WTC11 (cell line): ENCODE measurements around the gene PNMA6A. TPM values are rescaled to one million over a fixed set of nuclear protein-coding genes. Genes with fewer than 3 reads are reported as not detected.

Experiments used
- ATAC-seq: fragments of 200-7000 bp; cut with Tn5 transposase; 2 replicates; pipeline ENCODE4 v1.10.0; 2021; ENCODE audit warnings: mild to moderate bottlenecking, moderate library complexity
- CTCF ChIA-PET: fragments of 300-600 bp; sonication (Branson Sonifier 250); formaldehyde crosslinking; loops from one replicate; lab custom pipeline; 2021; ENCODE audit warnings: antibody characterized with exemption; lab: Charles Lee
- POLR2A ChIA-PET: fragments of 350-600 bp; sonication (Branson Sonifier 250); formaldehyde crosslinking; loops from one replicate; lab custom pipeline; 2021; ENCODE audit warnings: antibody characterized with exemption; lab: Charles Lee
- DNase-seq: peaks from one replicate; pipeline ENCODE4 v3.0.0; 2021; ENCODE audit warnings: low spot score
- H3K27ac Mint-ChIP-seq: 2 replicates; pipeline ENCODE4 v1.8.0; 2021; ENCODE audit warnings: mixed read lengths
- H3K27me3 Mint-ChIP-seq: 2 replicates; pipeline ENCODE4 v1.8.0; 2021; ENCODE audit warnings: low read depth, mild to moderate bottlenecking, moderate library complexity, mixed read lengths
- H3K36me3 Mint-ChIP-seq: 2 replicates; pipeline ENCODE4 v1.8.0; 2021; ENCODE audit warnings: mixed read lengths
- H3K4me1 Mint-ChIP-seq: 2 replicates; pipeline ENCODE4 v1.8.0; 2022; ENCODE audit warnings: mixed read lengths
- H3K4me3 Mint-ChIP-seq: 2 replicates; pipeline ENCODE4 v1.8.0; 2021; ENCODE audit warnings: mild to moderate bottlenecking, moderate library complexity, mixed read lengths
- H3K9me3 Mint-ChIP-seq: 2 replicates; pipeline ENCODE4 v1.8.0; 2021; ENCODE audit warnings: mixed read lengths
- ATF1 ChIP-seq: sonication (generic); formaldehyde crosslinking; IDR thresholded peaks from 2 replicates; pipeline ENCODE4 v1.8.1; 2023; ENCODE audit warnings: mild to moderate bottlenecking, moderate library complexity, missing genetic modification reagents
- ATF3 ChIP-seq: sonication (generic); formaldehyde crosslinking; conservative IDR thresholded peaks from 2 replicates; pipeline ENCODE4 v1.8.1; 2022; ENCODE audit warnings: mild to moderate bottlenecking, missing genetic modification reagents
- CBFB ChIP-seq: sonication (generic); formaldehyde crosslinking; IDR thresholded peaks from 2 replicates; pipeline ENCODE4 v1.8.1; 2022; ENCODE audit warnings: mild to moderate bottlenecking, low read depth, missing genetic modification reagents
- EMX1 ChIP-seq: fragments of 250-450 bp; sonication (Bioruptor Pico); IDR thresholded peaks from 2 replicates; pipeline ENCODE4 v1.8.0; 2021; ENCODE audit warnings: mild to moderate bottlenecking
- ESRRA ChIP-seq: sonication (generic); formaldehyde crosslinking; IDR thresholded peaks from 2 replicates; pipeline ENCODE4 v1.8.1; 2022; ENCODE audit warnings: mild to moderate bottlenecking, missing genetic modification reagents, borderline replicate concordance
- JAZF1 ChIP-seq: fragments of 250-450 bp; sonication (Bioruptor Pico); IDR thresholded peaks from 2 replicates; pipeline ENCODE4 v1.9.0; 2021; ENCODE audit warnings: moderate library complexity, mild to moderate bottlenecking, inconsistent platforms
- KAT7 ChIP-seq: sonication (generic); formaldehyde crosslinking; IDR thresholded peaks from 2 replicates; pipeline ENCODE4 v1.8.1; 2023; ENCODE audit warnings: missing genetic modification reagents, mild to moderate bottlenecking, borderline replicate concordance
- MXD4 ChIP-seq: fragments of 250-450 bp; sonication (Bioruptor Pico); IDR thresholded peaks from 2 replicates; pipeline ENCODE4 v1.8.0; 2021; ENCODE audit warnings: mild to moderate bottlenecking, moderate library complexity, borderline replicate concordance
- PRRX2 ChIP-seq: fragments of 250-450 bp; sonication (Bioruptor Pico); IDR thresholded peaks from 2 replicates; pipeline ENCODE4 v1.8.0; 2021; ENCODE audit warnings: mild to moderate bottlenecking
- RORB ChIP-seq: fragments of 250-450 bp; sonication (Bioruptor Pico); IDR thresholded peaks from 2 replicates; pipeline ENCODE4 v1.9.0; 2021; ENCODE audit warnings: mild to moderate bottlenecking
- SMAD3 ChIP-seq: sonication (generic); formaldehyde crosslinking; IDR thresholded peaks from 2 replicates; pipeline ENCODE4 v1.8.0; 2022; ENCODE audit warnings: missing genetic modification reagents, mild to moderate bottlenecking, borderline replicate concordance
- SOX15 ChIP-seq: fragments of 250-450 bp; sonication (Bioruptor Pico); IDR thresholded peaks from 2 replicates; pipeline ENCODE4 v1.9.0; 2021; ENCODE audit warnings: mild to moderate bottlenecking
- SP1 ChIP-seq: sonication (generic); formaldehyde crosslinking; conservative IDR thresholded peaks from 2 replicates; pipeline ENCODE4 v1.8.1; 2022; ENCODE audit warnings: missing genetic modification reagents
- TCF7 ChIP-seq: sonication (generic); formaldehyde crosslinking; IDR thresholded peaks from 2 replicates; pipeline ENCODE4 v1.8.0; 2022; ENCODE audit warnings: mild to moderate bottlenecking, low read depth, missing genetic modification reagents, moderate library complexity
- USF2 ChIP-seq: sonication (generic); formaldehyde crosslinking; IDR thresholded peaks from 2 replicates; pipeline ENCODE4 v1.8.1; 2023; ENCODE audit warnings: mild to moderate bottlenecking, missing genetic modification reagents, moderate library complexity
- ZBTB21 ChIP-seq: sonication (generic); formaldehyde crosslinking; IDR thresholded peaks from 2 replicates; pipeline ENCODE4 v1.8.1; 2023; ENCODE audit warnings: mild to moderate bottlenecking, missing genetic modification reagents, borderline replicate concordance
- ZNF281 ChIP-seq: sonication (generic); formaldehyde crosslinking; IDR thresholded peaks from 2 replicates; pipeline ENCODE4 v1.8.0; 2023; ENCODE audit warnings: mild to moderate bottlenecking, missing genetic modification reagents
- ZNF671 ChIP-seq: fragments of 250-450 bp; sonication (Bioruptor Pico); IDR thresholded peaks from 2 replicates; pipeline ENCODE4 v1.8.0; 2021; ENCODE audit warnings: mild to moderate bottlenecking
- ZSCAN18 ChIP-seq: fragments of 250-450 bp; sonication (Bioruptor Pico); IDR thresholded peaks from 2 replicates; pipeline ENCODE4 v2.1.2; 2022; ENCODE audit warnings: mild to moderate bottlenecking, moderate library complexity
- total RNA-seq: library from RNA; stranded (reverse); gene quantifications from 3 replicates; pipeline ENCODE4 v1.2.3, GENCODE V29; 2021
- TF ChIP-seq, protein P1 (sequence below): sonication (generic); formaldehyde crosslinking; IDR thresholded peaks from 2 replicates; pipeline ENCODE4 v1.8.1; 2023; ENCODE audit warnings: mild to moderate bottlenecking, missing genetic modification reagents, moderate library complexity
- TF ChIP-seq, protein P2 (sequence below): sonication (generic); formaldehyde crosslinking; IDR thresholded peaks from 2 replicates; pipeline ENCODE4 v1.8.1; 2022; ENCODE audit warnings: low read depth, missing genetic modification reagents, borderline replicate concordance
- TF ChIP-seq, protein P3 (sequence below): sonication (generic); formaldehyde crosslinking; IDR thresholded peaks from 2 replicates; pipeline ENCODE4 v1.8.0; 2022; ENCODE audit warnings: mild to moderate bottlenecking, missing genetic modification reagents
- TF ChIP-seq, protein P4 (sequence below): sonication (generic); formaldehyde crosslinking; IDR thresholded peaks from 2 replicates; pipeline ENCODE4 v1.8.0; 2022; ENCODE audit warnings: mild to moderate bottlenecking, missing genetic modification reagents
- TF ChIP-seq, protein P5 (sequence below): sonication (generic); formaldehyde crosslinking; conservative IDR thresholded peaks from 2 replicates; pipeline ENCODE4 v1.8.1; 2023; ENCODE audit warnings: mild to moderate bottlenecking, low read depth, missing genetic modification reagents, moderate library complexity

PNMA6A gene
- total RNA-seq, 1 experiment from 2014 or later: 4.4 TPM

GRCh38 chrX:153074935-153075334, 2.7 kb downstream of the PNMA6A start:
- H3K27me3 Mint-ChIP-seq: no peaks in the 10 kb centered on the region
- ChIA-PET POLR2A (no interaction called here), CTCF (no interaction called here)
- ATAC-seq (no peak), DNase-seq (no peak)
- no peak overlapping the region for H3K27ac Mint-ChIP-seq
- no peaks in the 10 kb centered on the region for H3K9me3 Mint-ChIP-seq
- no peaks in the 10 kb centered on the region for H3K4me1 Mint-ChIP-seq
- no peak overlapping the region for H3K4me3 Mint-ChIP-seq
- TF ChIP-seq ZNF281 (CRISPR knock-in tag): no peak
- no peak for TF ChIP-seq SMAD3
- no peak for TF ChIP-seq ZNF671 (CRISPR knock-in tag)
- no peak for TF ChIP-seq RORB
- no peak for TF ChIP-seq JAZF1 (CRISPR knock-in tag)
- TF ChIP-seq, protein P1, sequence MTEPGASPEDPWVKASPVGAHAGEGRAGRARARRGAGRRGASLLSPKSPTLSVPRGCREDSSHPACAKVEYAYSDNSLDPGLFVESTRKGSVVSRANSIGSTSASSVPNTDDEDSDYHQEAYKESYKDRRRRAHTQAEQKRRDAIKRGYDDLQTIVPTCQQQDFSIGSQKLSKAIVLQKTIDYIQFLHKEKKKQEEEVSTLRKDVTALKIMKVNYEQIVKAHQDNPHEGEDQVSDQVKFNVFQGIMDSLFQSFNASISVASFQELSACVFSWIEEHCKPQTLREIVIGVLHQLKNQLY: no peak
- TF ChIP-seq SP1 (CRISPR knock-in tag): no peak
- TF ChIP-seq, protein P2, sequence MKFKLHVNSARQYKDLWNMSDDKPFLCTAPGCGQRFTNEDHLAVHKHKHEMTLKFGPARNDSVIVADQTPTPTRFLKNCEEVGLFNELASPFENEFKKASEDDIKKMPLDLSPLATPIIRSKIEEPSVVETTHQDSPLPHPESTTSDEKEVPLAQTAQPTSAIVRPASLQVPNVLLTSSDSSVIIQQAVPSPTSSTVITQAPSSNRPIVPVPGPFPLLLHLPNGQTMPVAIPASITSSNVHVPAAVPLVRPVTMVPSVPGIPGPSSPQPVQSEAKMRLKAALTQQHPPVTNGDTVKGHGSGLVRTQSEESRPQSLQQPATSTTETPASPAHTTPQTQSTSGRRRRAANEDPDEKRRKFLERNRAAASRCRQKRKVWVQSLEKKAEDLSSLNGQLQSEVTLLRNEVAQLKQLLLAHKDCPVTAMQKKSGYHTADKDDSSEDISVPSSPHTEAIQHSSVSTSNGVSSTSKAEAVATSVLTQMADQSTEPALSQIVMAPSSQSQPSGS: no peak
- no peak for TF ChIP-seq MXD4 (CRISPR knock-in tag)
- no peak for TF ChIP-seq ATF1 (CRISPR knock-in tag)
- TF ChIP-seq ZSCAN18 (CRISPR knock-in tag): no peak
- TF ChIP-seq ESRRA (CRISPR knock-in tag): no peak
- TF ChIP-seq TCF7 (CRISPR knock-in tag): no peak
- no peak for TF ChIP-seq ZBTB21 (CRISPR knock-in tag)
- TF ChIP-seq EMX1 (CRISPR knock-in tag): no peak
- TF ChIP-seq ATF3 (CRISPR knock-in tag): no peak
- no peak for TF ChIP-seq SOX15 (CRISPR knock-in tag)
- TF ChIP-seq, protein P3, sequence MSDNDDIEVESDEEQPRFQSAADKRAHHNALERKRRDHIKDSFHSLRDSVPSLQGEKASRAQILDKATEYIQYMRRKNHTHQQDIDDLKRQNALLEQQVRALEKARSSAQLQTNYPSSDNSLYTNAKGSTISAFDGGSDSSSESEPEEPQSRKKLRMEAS (CRISPR knock-in tag): no peak
- no peak for TF ChIP-seq USF2
- H3K36me3 Mint-ChIP-seq: no peaks in the 10 kb centered on the region

DNA sequence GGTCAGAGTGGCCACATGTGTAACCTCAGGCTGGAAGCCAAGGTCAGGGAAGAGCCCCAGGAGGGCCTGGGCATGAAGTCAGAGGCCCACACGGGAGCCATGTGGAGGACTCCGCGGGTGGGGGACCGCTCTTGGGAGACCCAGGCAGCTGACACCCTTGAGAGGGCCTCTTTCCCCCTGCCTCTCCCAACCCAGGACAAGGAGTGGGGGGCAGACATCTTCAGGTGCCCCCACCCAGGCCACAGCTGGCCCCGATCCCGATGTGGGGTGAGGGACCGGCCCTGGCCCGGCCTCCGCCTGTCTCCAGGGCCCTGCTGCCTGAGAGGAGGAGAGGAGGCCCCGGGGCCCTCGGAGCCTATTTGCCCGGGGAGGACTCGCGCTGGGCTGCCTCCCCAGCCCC, 3.1 kb downstream of the PNMA6A start:
- no peaks in the 10 kb centered on the region for H3K9me3 Mint-ChIP-seq
- ATAC-seq (no peak), DNase-seq (no peak)
- H3K36me3 Mint-ChIP-seq: no peaks in the 10 kb centered on the region
- no peaks in the 10 kb centered on the region for H3K4me1 Mint-ChIP-seq
- ChIA-PET CTCF (no interaction called here), POLR2A (no interaction called here)
- no peak overlapping the region for H3K4me3 Mint-ChIP-seq
- no peaks in the 10 kb centered on the region for H3K27me3 Mint-ChIP-seq
- H3K27ac Mint-ChIP-seq: no peak overlapping the region
- TF ChIP-seq, protein P3 (CRISPR knock-in tag): no peak
- no peak for TF ChIP-seq KAT7
- TF ChIP-seq, protein P4, sequence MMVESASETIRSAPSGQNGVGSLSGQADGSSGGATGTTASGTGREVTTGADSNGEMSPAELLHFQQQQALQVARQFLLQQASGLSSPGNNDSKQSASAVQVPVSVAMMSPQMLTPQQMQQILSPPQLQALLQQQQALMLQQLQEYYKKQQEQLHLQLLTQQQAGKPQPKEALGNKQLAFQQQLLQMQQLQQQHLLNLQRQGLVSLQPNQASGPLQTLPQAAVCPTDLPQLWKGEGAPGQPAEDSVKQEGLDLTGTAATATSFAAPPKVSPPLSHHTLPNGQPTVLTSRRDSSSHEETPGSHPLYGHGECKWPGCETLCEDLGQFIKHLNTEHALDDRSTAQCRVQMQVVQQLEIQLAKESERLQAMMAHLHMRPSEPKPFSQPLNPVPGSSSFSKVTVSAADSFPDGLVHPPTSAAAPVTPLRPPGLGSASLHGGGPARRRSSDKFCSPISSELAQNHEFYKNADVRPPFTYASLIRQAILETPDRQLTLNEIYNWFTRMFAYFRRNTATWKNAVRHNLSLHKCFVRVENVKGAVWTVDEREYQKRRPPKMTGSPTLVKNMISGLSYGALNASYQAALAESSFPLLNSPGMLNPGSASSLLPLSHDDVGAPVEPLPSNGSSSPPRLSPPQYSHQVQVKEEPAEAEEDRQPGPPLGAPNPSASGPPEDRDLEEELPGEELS (CRISPR knock-in tag): no peak
- TF ChIP-seq, protein P5, sequence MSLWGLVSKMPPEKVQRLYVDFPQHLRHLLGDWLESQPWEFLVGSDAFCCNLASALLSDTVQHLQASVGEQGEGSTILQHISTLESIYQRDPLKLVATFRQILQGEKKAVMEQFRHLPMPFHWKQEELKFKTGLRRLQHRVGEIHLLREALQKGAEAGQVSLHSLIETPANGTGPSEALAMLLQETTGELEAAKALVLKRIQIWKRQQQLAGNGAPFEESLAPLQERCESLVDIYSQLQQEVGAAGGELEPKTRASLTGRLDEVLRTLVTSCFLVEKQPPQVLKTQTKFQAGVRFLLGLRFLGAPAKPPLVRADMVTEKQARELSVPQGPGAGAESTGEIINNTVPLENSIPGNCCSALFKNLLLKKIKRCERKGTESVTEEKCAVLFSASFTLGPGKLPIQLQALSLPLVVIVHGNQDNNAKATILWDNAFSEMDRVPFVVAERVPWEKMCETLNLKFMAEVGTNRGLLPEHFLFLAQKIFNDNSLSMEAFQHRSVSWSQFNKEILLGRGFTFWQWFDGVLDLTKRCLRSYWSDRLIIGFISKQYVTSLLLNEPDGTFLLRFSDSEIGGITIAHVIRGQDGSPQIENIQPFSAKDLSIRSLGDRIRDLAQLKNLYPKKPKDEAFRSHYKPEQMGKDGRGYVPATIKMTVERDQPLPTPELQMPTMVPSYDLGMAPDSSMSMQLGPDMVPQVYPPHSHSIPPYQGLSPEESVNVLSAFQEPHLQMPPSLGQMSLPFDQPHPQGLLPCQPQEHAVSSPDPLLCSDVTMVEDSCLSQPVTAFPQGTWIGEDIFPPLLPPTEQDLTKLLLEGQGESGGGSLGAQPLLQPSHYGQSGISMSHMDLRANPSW (CRISPR knock-in tag): no peak
- TF ChIP-seq CBFB (CRISPR knock-in tag): no peak
- TF ChIP-seq PRRX2 (CRISPR knock-in tag): no peak
